HG02759 (cell line): ENCODE results near the gene PTPRG.

ENCODE experiments used
- ATAC-seq: cut with Tn5 transposase; IDR thresholded peaks from one replicate; pipeline ENCODE4 v1.9.1; 2021; ENCODE audit warnings: mild to moderate bottlenecking, moderate library complexity; ENCODE audit not compliant: unreplicated experiment

PTPRG gene

GRCh38 chr3:61562042-61562720, 810 bp downstream of the PTPRG start:
- ATAC-seq = no peak

- ATAC-seq = no peak
These were observed 1.4 kb downstream of the PTPRG start for GRCh38 chr3:61562721-61563312.

GRCh38 chr3:61563313-61564271, 2.2 kb downstream of the PTPRG start:
- no peak for ATAC-seq

GRCh38 chr3:61564395-61565059, 3.2 kb downstream of the PTPRG start:
- ATAC-seq = no peak

GRCh38 chr3:61565569-61565968, 4.2 kb downstream of the PTPRG start:
- ATAC-seq = no peak

- no peak for ATAC-seq
These were observed 6.8 kb downstream of the PTPRG start for GRCh38 chr3:61568127-61568526.

- no peak for ATAC-seq
These were observed 8.6 kb downstream of the PTPRG start for GRCh38 chr3:61569856-61570580.

- ATAC-seq = no peak
These were observed 9.4 kb downstream of the PTPRG start for GRCh38 chr3:61570813-61571212.

GRCh38 chr3:61571516-61572336, 10.4 kb downstream of the PTPRG start:
- no peak for ATAC-seq

- no peak for ATAC-seq
These were observed 11.5 kb downstream of the PTPRG start for GRCh38 chr3:61572879-61573278.

GRCh38 chr3:61573441-61573840, 12.1 kb downstream of the PTPRG start:
- ATAC-seq = no peak

- ATAC-seq = no peak
These were observed 13.5 kb downstream of the PTPRG start for GRCh38 chr3:61574854-61575253.

- no peak for ATAC-seq
These were observed 14.5 kb downstream of the PTPRG start for GRCh38 chr3:61575893-61576292.

GRCh38 chr3:61577760-61578159, 16.4 kb downstream of the PTPRG start:
- no peak for ATAC-seq

- ATAC-seq = no peak
These were observed 17.4 kb downstream of the PTPRG start for GRCh38 chr3:61578667-61579367.

- no peak for ATAC-seq
These were observed 18.3 kb downstream of the PTPRG start for GRCh38 chr3:61579685-61580084.

GRCh38 chr3:61580982-61581643, 19.7 kb downstream of the PTPRG start:
- ATAC-seq = no peak

- ATAC-seq = no peak
These were observed 20.9 kb downstream of the PTPRG start for GRCh38 chr3:61582287-61582686.

GRCh38 chr3:61582846-61583245, 21.5 kb downstream of the PTPRG start:
- no peak for ATAC-seq
